ENCODE data around the gene PROK1.

DNA sequence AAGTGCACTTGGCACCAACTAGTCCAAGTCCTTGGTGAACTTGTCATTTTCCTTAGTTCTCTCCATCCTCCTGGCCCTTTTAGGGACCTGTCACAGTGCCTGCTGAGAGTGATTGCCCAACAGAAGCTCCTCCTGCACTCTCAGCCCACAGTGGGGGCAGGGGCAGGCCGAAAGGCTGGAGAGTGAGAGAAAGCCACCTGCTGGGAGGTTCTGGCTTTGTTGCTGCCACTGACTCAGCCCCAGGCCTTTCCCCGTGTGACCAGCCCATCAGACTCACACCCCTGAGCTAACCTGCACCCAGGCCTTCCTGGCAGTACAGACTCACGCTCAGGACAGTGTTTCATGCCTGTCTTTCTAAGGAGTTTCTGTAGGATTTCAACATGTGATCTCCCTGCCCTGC is 17.1 kb upstream of the PROK1 start:
- no peak for TF ChIP-seq POLR2A (IDR thresholded peaks at IDR 0.05; ENCODE audit: extremely low read depth, insufficient read length)
- TF ChIP-seq, protein P1, sequence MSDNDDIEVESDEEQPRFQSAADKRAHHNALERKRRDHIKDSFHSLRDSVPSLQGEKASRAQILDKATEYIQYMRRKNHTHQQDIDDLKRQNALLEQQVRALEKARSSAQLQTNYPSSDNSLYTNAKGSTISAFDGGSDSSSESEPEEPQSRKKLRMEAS (IDR thresholded peaks at IDR 0.05; ENCODE audit: low read depth, low read length) = peak; percentile 63; the same call in 1 of the 2 replicates
